ENCODE results near the gene RABGGTA. TPM values are rescaled to one million over a fixed set of nuclear protein-coding genes. Genes with fewer than 3 reads are reported as not detected.
"Not testable (repeated sequence)": the region's sequence is repeated elsewhere in the genome, so short reads cannot be mapped to it uniquely, and the experiment has no call there.

RABGGTA gene
- polyA plus RNA-seq, 4 donors = 25.3 to 58.6 (median 36.0) TPM

GRCh38 chr14:24232645-24233537, 38.5 kb downstream of the RABGGTA start, which contains the start of gene GMPR2:
TSS of gene GMPR2 (plus strand) at chr14:24232929. CDS start at chr14:24233254, 325 bp downstream.
- Histone ChIP-seq H3K4me1 (ENCODE audit: control insufficient read depth in 3 of 3, insufficient read depth in 2 of 3, low read depth in 1 of 3, low read length in 2 of 3) (peaks cover 2 to 11% (median 9%) of the 10 kb centered on the region in 3 donors), H3K27ac (ENCODE audit: low read depth in 1 of 3, low read length in 2 of 3) (peak within 1 kb of the TSS; percentile 74 to 93 (median 89)), H3K27me3 (ENCODE audit: control insufficient read depth in 3 of 3, insufficient read depth in 3 of 3, low read length in 3 of 3) (no peaks in the 10 kb centered on the region), H3K36me3 (ENCODE audit: control insufficient read depth in 3 of 3, insufficient read depth in 2 of 3, low read depth in 1 of 3, low read length in 3 of 3) (peaks cover 4 to 33% (median 8%) of the 10 kb centered on the region in 3 donors), H3K9me3 (ENCODE audit: control insufficient read depth in 2 of 2, insufficient read depth in 1 of 2, low read depth in 1 of 2, low read length in 1 of 2) (no peaks in the 10 kb centered on the region), H3K4me3 (ENCODE audit: low read depth in 1 of 3, low read length in 3 of 3) (peak within 1 kb of the TSS; percentile 57 to 81 (median 63))
- FAIRE-seq = no peak
- WGBS, 3 donors = 2 to 3% (median 3%) methylated on average over 38 of the region's 38 CpGs
- DNase-seq = no peak

GRCh38 chr14:24232121-24232644, 39.2 kb downstream of the RABGGTA start, which contains the start of gene NEDD8:
TSS of gene NEDD8 (minus strand) at chr14:24232367. CDS start at chr14:24232267, 100 bp downstream.
- no peak for FAIRE-seq
- 0 to 1% (median 1%) methylated on average over 28 to 30 of the region's 30 CpGs for WGBS, 3 donors

GRCh38 chr14:24231263-24232120, 39.9 kb downstream of the RABGGTA start:
- H3K27me3 ChIP-seq (ENCODE audit: control insufficient read depth in 3 of 3, insufficient read depth in 3 of 3, low read length in 3 of 3) = no peaks in the 10 kb centered on the region
- peaks cover 0 to 23% (median 0%) of the 10 kb centered on the region in 3 donors for H3K36me3 ChIP-seq (ENCODE audit: control insufficient read depth in 3 of 3, insufficient read depth in 2 of 3, low read depth in 1 of 3, low read length in 3 of 3)
- FAIRE-seq = no peak
- peak in 1 of 2 donors; percentile 43 for DNase-seq
- H3K27ac ChIP-seq (ENCODE audit: low read depth in 1 of 3, low read length in 2 of 3) = peak overlapping the region; percentile 58 to 93 (median 89)
- H3K4me1 ChIP-seq (ENCODE audit: control insufficient read depth in 3 of 3, insufficient read depth in 2 of 3, low read depth in 1 of 3, low read length in 2 of 3) = peaks cover 2 to 11% (median 9%) of the 10 kb centered on the region in 3 donors
- peak overlapping the region; percentile 57 to 81 (median 63) for H3K4me3 ChIP-seq (ENCODE audit: low read depth in 1 of 3, low read length in 3 of 3)
- no peaks in the 10 kb centered on the region for H3K9me3 ChIP-seq (ENCODE audit: control insufficient read depth in 2 of 2, insufficient read depth in 1 of 2, low read depth in 1 of 2, low read length in 1 of 2)
- 9 to 12% (median 10%) methylated on average over 23 of the region's 23 CpGs for WGBS, 3 donors

More at GRCh38 chr14:24232121-24232644, 39.2 kb downstream of the RABGGTA start, which contains the start of gene NEDD8:
- H3K27me3 ChIP-seq (ENCODE audit: control insufficient read depth in 3 of 3, insufficient read depth in 3 of 3, low read length in 3 of 3) = no peaks in the 10 kb centered on the region
- no peaks in the 10 kb centered on the region for H3K9me3 ChIP-seq (ENCODE audit: control insufficient read depth in 2 of 2, insufficient read depth in 1 of 2, low read depth in 1 of 2, low read length in 1 of 2)
- peaks cover 2 to 11% (median 9%) of the 10 kb centered on the region in 3 donors for H3K4me1 ChIP-seq (ENCODE audit: control insufficient read depth in 3 of 3, insufficient read depth in 2 of 3, low read depth in 1 of 3, low read length in 2 of 3)
- peak; percentile 94 to 97 for DNase-seq
- H3K4me3 ChIP-seq (ENCODE audit: low read depth in 1 of 3, low read length in 3 of 3) = peak within 1 kb of the TSS; percentile 57 to 81 (median 63)
- peaks cover 4 to 29% (median 4%) of the 10 kb centered on the region in 3 donors for H3K36me3 ChIP-seq (ENCODE audit: control insufficient read depth in 3 of 3, insufficient read depth in 2 of 3, low read depth in 1 of 3, low read length in 3 of 3)
- peak within 1 kb of the TSS; percentile 74 to 93 (median 89) for H3K27ac ChIP-seq (ENCODE audit: low read depth in 1 of 3, low read length in 2 of 3)

- FAIRE-seq = no peak
- no peak overlapping the region for H3K4me3 ChIP-seq (ENCODE audit: low read depth in 1 of 3, low read length in 3 of 3)
- H3K9me3 ChIP-seq (ENCODE audit: control insufficient read depth in 2 of 2, insufficient read depth in 1 of 2, low read depth in 1 of 2, low read length in 1 of 2) = no peaks in the 10 kb centered on the region
- 0 to 60% (median 5%) methylated on average over 1 of the region's 1 CpG for WGBS, 3 donors
- no peak for DNase-seq
- H3K27ac ChIP-seq (ENCODE audit: low read depth in 1 of 3, low read length in 2 of 3) = no peak overlapping the region
- H3K36me3 ChIP-seq (ENCODE audit: control insufficient read depth in 3 of 3, insufficient read depth in 2 of 3, low read depth in 1 of 3, low read length in 3 of 3) = peaks cover 0 to 24% (median 0%) of the 10 kb centered on the region in 3 donors
- peaks cover 2 to 11% (median 9%) of the 10 kb centered on the region in 3 donors for H3K4me1 ChIP-seq (ENCODE audit: control insufficient read depth in 3 of 3, insufficient read depth in 2 of 3, low read depth in 1 of 3, low read length in 2 of 3)
- no peaks in the 10 kb centered on the region for H3K27me3 ChIP-seq (ENCODE audit: control insufficient read depth in 3 of 3, insufficient read depth in 3 of 3, low read length in 3 of 3)
Measured at GRCh38 chr14:24228902-24229301, 42.5 kb downstream of the RABGGTA start.

- DNase-seq = no peak
- FAIRE-seq = no peak
- Histone ChIP-seq H3K4me1 (ENCODE audit: control insufficient read depth in 3 of 3, insufficient read depth in 2 of 3, low read depth in 1 of 3, low read length in 2 of 3) (peaks cover 2 to 3% (median 3%) of the 10 kb centered on the region in 3 donors), H3K27ac (ENCODE audit: low read depth in 1 of 3, low read length in 2 of 3) (no peak overlapping the region), H3K27me3 (ENCODE audit: control insufficient read depth in 3 of 3, insufficient read depth in 3 of 3, low read length in 3 of 3) (no peaks in the 10 kb centered on the region), H3K4me3 (ENCODE audit: low read depth in 1 of 3, low read length in 3 of 3) (no peak overlapping the region), H3K9me3 (ENCODE audit: control insufficient read depth in 2 of 2, insufficient read depth in 1 of 2, low read depth in 1 of 2, low read length in 1 of 2) (no peaks in the 10 kb centered on the region), H3K36me3 (ENCODE audit: control insufficient read depth in 3 of 3, insufficient read depth in 2 of 3, low read depth in 1 of 3, low read length in 3 of 3) (peaks cover 0 to 26% (median 0%) of the 10 kb centered on the region in 3 donors)
- WGBS, 3 donors = 65 to 72% (median 67%) methylated on average over 1 of the region's 1 CpG
Measured at GRCh38 chr14:24226473-24226872, 44.9 kb downstream of the RABGGTA start.

GRCh38 chr14:24224618-24225071, 46.8 kb downstream of the RABGGTA start:
- 89 to 95% (median 89%) methylated on average over 7 of the region's 7 CpGs for WGBS, 3 donors
- H3K4me3 ChIP-seq (ENCODE audit: low read depth in 1 of 3, low read length in 3 of 3) = no peak overlapping the region
- no peaks in the 10 kb centered on the region for H3K9me3 ChIP-seq (ENCODE audit: control insufficient read depth in 2 of 2, insufficient read depth in 1 of 2, low read depth in 1 of 2, low read length in 1 of 2)
- H3K27me3 ChIP-seq (ENCODE audit: control insufficient read depth in 3 of 3, insufficient read depth in 3 of 3, low read length in 3 of 3) = no peaks in the 10 kb centered on the region
- H3K36me3 ChIP-seq (ENCODE audit: control insufficient read depth in 3 of 3, insufficient read depth in 2 of 3, low read depth in 1 of 3, low read length in 3 of 3) = peaks cover 0 to 17% (median 0%) of the 10 kb centered on the region in 3 donors
- DNase-seq (no peak), FAIRE-seq (no peak)
- no peaks in the 10 kb centered on the region for H3K4me1 ChIP-seq (ENCODE audit: control insufficient read depth in 3 of 3, insufficient read depth in 2 of 3, low read depth in 1 of 3, low read length in 2 of 3)
- peak overlapping the region in 1 of 3 donors; percentile 16 for H3K27ac ChIP-seq (ENCODE audit: low read depth in 1 of 3, low read length in 2 of 3)

- not testable (repeated sequence) for H3K27me3 ChIP-seq (ENCODE audit: control insufficient read depth in 3 of 3, insufficient read depth in 3 of 3, low read length in 3 of 3); H3K4me3 ChIP-seq (ENCODE audit: low read depth in 1 of 3, low read length in 3 of 3); FAIRE-seq; H3K9me3 ChIP-seq (ENCODE audit: control insufficient read depth in 2 of 2, insufficient read depth in 1 of 2, low read depth in 1 of 2, low read length in 1 of 2); H3K4me1 ChIP-seq (ENCODE audit: control insufficient read depth in 3 of 3, insufficient read depth in 2 of 3, low read depth in 1 of 3, low read length in 2 of 3); DNase-seq; H3K27ac ChIP-seq (ENCODE audit: low read depth in 1 of 3, low read length in 2 of 3)
- H3K36me3 ChIP-seq (ENCODE audit: control insufficient read depth in 3 of 3, insufficient read depth in 2 of 3, low read depth in 1 of 3, low read length in 3 of 3) = peaks cover 0 to 12% (median 0%) of the 10 kb centered on the region in 3 donors
- 97 to 99% (median 97%) methylated on average over 4 of the region's 4 CpGs for WGBS, 3 donors
Measured at GRCh38 chr14:24222987-24223386, 48.4 kb downstream of the RABGGTA start.

Data from small intestine (tissue), 7 donors.